DMS114 treated with DMSO at 0.1 percent for 48 hours (cell line): Measurements from ENCODE around the gene CREB5.
"Not testable (repeated sequence)": the region's sequence is repeated elsewhere in the genome, so short reads cannot be mapped to it uniquely, and the experiment has no call there.

Experiments
- DNase-seq: peaks from one replicate; lab custom pipeline; 2025; ENCODE audit not compliant: unreplicated experiment; lab: John Stamatoyannopoulos, UW

CREB5 gene

GRCh38 chr7:28573059-28573553, 160.8 kb downstream of the CREB5 start:
- DNase-seq, result no peak

- DNase-seq, result no peak
These were observed 161.5 kb downstream of the CREB5 start for GRCh38 chr7:28573651-28574301.

GRCh38 chr7:28575241-28575643, 162.9 kb downstream of the CREB5 start:
- no peak for DNase-seq

GRCh38 chr7:28576656-28577055, 164.3 kb downstream of the CREB5 start:
- DNase-seq, result no peak

GRCh38 chr7:28579571-28579970, 167.3 kb downstream of the CREB5 start:
- DNase-seq, result no peak

GRCh38 chr7:28580665-28581064, 168.3 kb downstream of the CREB5 start:
- no peak for DNase-seq

GRCh38 chr7:28581351-28581750, 169.0 kb downstream of the CREB5 start:
- DNase-seq, result no peak

- DNase-seq, result no peak
These were observed 169.9 kb downstream of the CREB5 start for GRCh38 chr7:28582226-28582625.

- no peak for DNase-seq
These were observed 171.9 kb downstream of the CREB5 start for GRCh38 chr7:28584235-28584634.

GRCh38 chr7:28586736-28587135, 174.4 kb downstream of the CREB5 start:
- no peak for DNase-seq

GRCh38 chr7:28587211-28587610, 174.9 kb downstream of the CREB5 start:
- no peak for DNase-seq

GRCh38 chr7:28588602-28589001, 176.3 kb downstream of the CREB5 start:
- DNase-seq, result no peak

GRCh38 chr7:28591041-28591674, 178.8 kb downstream of the CREB5 start:
- DNase-seq, result no peak

GRCh38 chr7:28591725-28592349, 179.5 kb downstream of the CREB5 start:
- DNase-seq, result no peak

GRCh38 chr7:28592861-28593260, 180.5 kb downstream of the CREB5 start:
- DNase-seq, result no peak

GRCh38 chr7:28595076-28595475, 182.8 kb downstream of the CREB5 start:
- no peak for DNase-seq

GRCh38 chr7:28595801-28596200, 183.5 kb downstream of the CREB5 start:
- DNase-seq, result no peak

GRCh38 chr7:28596245-28596935, 184.1 kb downstream of the CREB5 start:
- DNase-seq, result no peak

GRCh38 chr7:28597284-28597683, 185.0 kb downstream of the CREB5 start:
- DNase-seq, result no peak

- not testable (repeated sequence) for DNase-seq
These were observed 185.7 kb downstream of the CREB5 start for GRCh38 chr7:28598037-28598436.

- DNase-seq, result no peak
These were observed 186.3 kb downstream of the CREB5 start for GRCh38 chr7:28598586-28598985.

GRCh38 chr7:28599411-28599810, 187.1 kb downstream of the CREB5 start:
- DNase-seq, result no peak
